ENCODE measurements around the gene DNAJB8. TPM values are rescaled to one million over a fixed set of nuclear protein-coding genes. Genes with fewer than 3 reads are reported as not detected.

DNAJB8 gene
- total RNA-seq, 1 donor from 2014 or later = not detected

GRCh38 chr3:128427872-128428822 is 38.5 kb downstream of the DNAJB8 start:
- Mint-ChIP-seq H3K36me3 (ENCODE audit: unreplicated experiment) (no peaks in the 10 kb centered on the region), H3K27ac (ENCODE audit: unreplicated experiment) (no peak overlapping the region), H3K27me3 (ENCODE audit: unreplicated experiment) (peaks cover 48% of the 10 kb centered on the region), H3K4me3 (ENCODE audit: unreplicated experiment) (no peak overlapping the region), H3K4me1 (ENCODE audit: unreplicated experiment) (peaks cover 18% of the 10 kb centered on the region), H3K9me3 (ENCODE audit: unreplicated experiment) (no peaks in the 10 kb centered on the region)
- TF ChIP-seq CTCF (IDR thresholded peaks at IDR 0.05) = no peak
- DNase-seq (ENCODE audit: extremely low spot score, unreplicated experiment) = no peak

GRCh38 chr3:128427175-128427857 is 39.4 kb downstream of the DNAJB8 start:
- peaks cover 45% of the 10 kb centered on the region for H3K27me3 Mint-ChIP-seq (ENCODE audit: unreplicated experiment)
- H3K4me1 Mint-ChIP-seq (ENCODE audit: unreplicated experiment) = peaks cover 16% of the 10 kb centered on the region
- no peak overlapping the region for H3K4me3 Mint-ChIP-seq (ENCODE audit: unreplicated experiment)
- H3K9me3 Mint-ChIP-seq (ENCODE audit: unreplicated experiment) = no peaks in the 10 kb centered on the region
- H3K36me3 Mint-ChIP-seq (ENCODE audit: unreplicated experiment) = no peaks in the 10 kb centered on the region
- no peak overlapping the region for H3K27ac Mint-ChIP-seq (ENCODE audit: unreplicated experiment)
- TF ChIP-seq CTCF (IDR thresholded peaks at IDR 0.05) = no peak
- DNase-seq (ENCODE audit: extremely low spot score, unreplicated experiment) = no peak

GRCh38 chr3:128426128-128426921 is 40.4 kb downstream of the DNAJB8 start:
- Mint-ChIP-seq H3K36me3 (ENCODE audit: unreplicated experiment) (no peaks in the 10 kb centered on the region), H3K27me3 (ENCODE audit: unreplicated experiment) (peaks cover 36% of the 10 kb centered on the region), H3K4me1 (ENCODE audit: unreplicated experiment) (peaks cover 8% of the 10 kb centered on the region), H3K4me3 (ENCODE audit: unreplicated experiment) (no peak overlapping the region), H3K27ac (ENCODE audit: unreplicated experiment) (no peak overlapping the region), H3K9me3 (ENCODE audit: unreplicated experiment) (no peaks in the 10 kb centered on the region)
- peak; percentile 95 for TF ChIP-seq CTCF (IDR thresholded peaks at IDR 0.05)
- no peak for DNase-seq (ENCODE audit: extremely low spot score, unreplicated experiment)

GRCh38 chr3:128425846-128426127 is 40.9 kb downstream of the DNAJB8 start:
- no peaks in the 10 kb centered on the region for H3K36me3 Mint-ChIP-seq (ENCODE audit: unreplicated experiment)
- H3K27ac Mint-ChIP-seq (ENCODE audit: unreplicated experiment) = no peak overlapping the region
- H3K27me3 Mint-ChIP-seq (ENCODE audit: unreplicated experiment) = peaks cover 30% of the 10 kb centered on the region
- no peak for DNase-seq (ENCODE audit: extremely low spot score, unreplicated experiment)
- peaks cover 8% of the 10 kb centered on the region for H3K4me1 Mint-ChIP-seq (ENCODE audit: unreplicated experiment)
- TF ChIP-seq CTCF (IDR thresholded peaks at IDR 0.05) = no peak
- H3K4me3 Mint-ChIP-seq (ENCODE audit: unreplicated experiment) = no peak overlapping the region
- H3K9me3 Mint-ChIP-seq (ENCODE audit: unreplicated experiment) = no peaks in the 10 kb centered on the region
